ENCODE results near the gene MCRS1.
A peak's percentile ranks its signal among the peaks of the same experiment; 100 is the strongest.

The MCRS1 gene

GRCh38 chr12:49582201-49582600 lies 14.3 kb upstream of the MCRS1 start:
- DNase-seq: no peak

- peak; percentile 43 for DNase-seq
These were observed 12.9 kb upstream of the MCRS1 start for GRCh38 chr12:49580572-49581535.

DNA sequence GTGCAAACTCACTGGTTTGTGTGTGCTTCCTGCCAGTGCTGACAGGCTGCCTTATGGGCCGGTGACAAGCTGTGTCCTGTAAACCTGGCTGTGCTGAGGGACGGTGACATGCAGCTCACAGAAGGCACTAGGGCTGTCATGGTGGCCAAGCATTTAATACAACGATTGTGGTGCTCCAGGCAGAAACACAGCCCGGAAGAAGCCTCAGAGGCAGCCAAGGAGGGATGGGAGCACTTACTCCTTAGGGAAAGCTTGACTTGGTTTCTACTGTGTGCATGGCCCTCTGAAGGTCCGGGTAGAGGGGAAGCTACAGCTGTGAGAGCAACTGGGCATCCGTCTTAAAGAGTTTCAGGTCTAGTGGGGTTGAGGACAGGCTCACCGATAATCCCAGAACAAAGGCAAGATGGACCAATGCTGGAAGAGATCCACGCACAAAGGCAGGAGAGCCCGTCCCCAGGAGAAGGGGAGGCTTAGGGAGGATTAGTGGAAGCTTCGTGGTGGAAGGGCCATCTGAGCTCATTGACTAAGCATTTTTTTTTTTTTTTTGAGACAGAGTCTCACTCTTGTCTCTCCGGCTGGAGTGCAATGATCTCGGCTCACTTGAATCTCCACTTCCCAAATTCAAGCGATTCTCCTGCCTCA lies 10.7 kb upstream of the MCRS1 start:
- no peak for DNase-seq

DNA sequence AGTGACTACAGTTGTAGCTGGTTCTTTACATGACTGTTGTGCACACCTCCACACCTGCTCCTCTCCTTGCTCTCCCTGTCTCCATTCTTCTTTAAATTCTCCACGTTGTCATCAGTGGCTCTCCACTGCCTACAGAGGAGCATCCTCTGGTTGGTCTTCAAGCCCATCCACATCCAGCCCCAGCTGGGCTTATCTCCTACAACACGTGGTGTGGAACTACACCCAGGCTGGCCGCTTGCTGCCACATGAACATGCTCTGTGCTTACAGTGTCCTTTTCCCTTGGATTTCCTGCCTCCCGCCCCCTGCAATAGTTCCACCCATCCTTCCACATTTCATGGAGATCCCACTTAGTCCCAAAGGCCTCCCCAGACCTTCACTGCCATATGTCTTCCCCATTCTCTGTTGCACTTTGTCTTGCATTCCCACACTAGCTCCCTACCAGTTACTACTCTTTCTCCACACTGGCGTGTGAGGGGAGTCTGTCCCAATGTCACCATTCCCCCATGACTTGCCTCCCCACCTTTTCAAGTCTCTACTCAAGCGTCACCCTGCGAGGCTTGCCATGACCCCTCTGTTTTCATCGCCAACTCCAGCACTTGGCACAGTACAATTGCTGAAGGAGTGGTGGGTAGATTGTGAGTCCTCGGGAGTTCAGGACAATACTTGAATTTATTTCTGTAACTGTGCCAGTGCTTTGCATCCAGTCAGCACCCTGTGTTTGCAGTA lies 9.8 kb upstream of the MCRS1 start:
- no peak for DNase-seq

GRCh38 chr12:49568442-49569162 lies 660 bp upstream of the MCRS1 start:
- no peak for DNase-seq

GRCh38 chr12:49567302-49567610 lies 686 bp downstream of the MCRS1 start:
- no peak for DNase-seq

- no peak for DNase-seq
These were observed 1.6 kb downstream of the MCRS1 start for GRCh38 chr12:49566361-49566760.

- no peak for DNase-seq
These were observed 2.3 kb downstream of the MCRS1 start for GRCh38 chr12:49565406-49566265.

GRCh38 chr12:49564686-49565405 lies 3.1 kb downstream of the MCRS1 start:
- no peak for DNase-seq

DNA sequence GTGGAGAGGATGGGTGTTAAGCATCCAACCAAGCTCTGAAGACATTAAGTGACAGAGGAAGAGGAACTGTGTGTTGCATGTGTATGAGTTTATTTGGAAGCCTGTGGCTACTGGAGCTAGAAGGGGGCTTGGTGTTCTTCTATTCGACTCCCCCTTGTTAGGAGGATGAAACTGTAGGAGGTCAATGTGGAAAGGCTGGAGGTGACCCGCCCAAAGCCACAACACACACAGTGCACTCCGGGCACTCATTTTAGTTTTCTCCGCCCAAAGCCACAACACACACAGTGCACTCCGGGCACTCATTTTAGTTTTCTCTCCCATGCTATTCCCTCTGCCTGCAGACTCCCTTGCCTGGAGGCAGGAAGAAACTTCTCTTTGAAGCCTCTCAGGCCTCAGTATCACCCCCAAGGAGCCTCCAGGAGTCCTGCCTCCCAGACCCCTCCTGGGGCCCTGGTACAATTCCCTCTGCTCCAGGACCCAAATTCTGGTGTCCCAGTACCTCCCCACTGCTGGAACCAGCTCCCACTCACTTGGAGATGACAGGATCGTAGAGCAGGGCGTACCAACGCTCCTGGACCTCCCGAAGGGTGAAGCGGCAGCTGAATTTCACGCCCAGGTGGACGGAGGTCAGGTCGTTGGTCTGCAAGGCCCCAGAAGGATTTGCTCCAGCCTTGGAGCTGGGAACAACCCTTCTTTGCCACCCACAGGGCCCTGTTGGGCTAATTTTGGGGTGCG lies 3.8 kb downstream of the MCRS1 start:
- no peak for DNase-seq

DNA sequence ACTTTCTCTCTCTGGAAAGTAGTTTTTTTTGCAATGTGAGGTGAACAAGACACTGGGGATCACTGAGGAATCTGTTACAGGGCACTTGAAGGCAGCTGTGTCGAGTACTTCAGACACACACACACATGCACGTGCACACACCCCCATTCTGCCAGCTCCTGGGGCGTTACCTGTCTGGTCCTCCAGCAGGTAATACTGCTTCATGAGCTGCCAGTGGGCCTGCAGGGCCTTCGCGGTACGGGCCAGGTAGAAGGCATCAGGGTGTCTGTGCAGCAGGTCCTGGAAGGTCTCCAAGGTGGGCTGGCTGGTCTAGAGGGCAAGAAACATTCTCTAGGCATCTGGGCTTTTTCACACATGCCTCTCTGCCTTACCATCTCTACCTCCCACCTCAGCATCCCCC lies 5.1 kb downstream of the MCRS1 start:
- DNase-seq: no peak

DNA sequence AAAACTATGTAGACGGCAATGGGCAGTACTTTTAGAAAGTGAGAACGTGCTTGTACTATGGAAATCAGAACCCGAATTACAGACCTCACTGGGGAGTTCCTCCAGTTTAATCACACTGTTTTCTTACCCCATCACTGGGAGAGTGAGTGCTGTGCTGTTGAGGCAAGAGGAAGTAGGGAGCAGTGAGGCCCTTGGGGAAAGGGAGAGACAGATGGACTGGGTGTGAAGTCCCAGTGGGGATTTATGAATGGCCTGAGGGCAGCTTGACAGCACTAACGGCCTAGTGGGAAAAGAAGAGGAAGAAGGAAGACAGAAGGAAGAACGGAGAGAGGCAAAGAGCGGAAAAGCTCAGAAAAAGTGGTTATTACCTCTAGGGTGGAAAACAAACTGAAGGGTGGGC lies 5.7 kb downstream of the MCRS1 start:
- DNase-seq: no peak

- DNase-seq: no peak
These were observed 7.2 kb downstream of the MCRS1 start for GRCh38 chr12:49560695-49561094.

- DNase-seq: no peak
These were observed 8.8 kb downstream of the MCRS1 start for GRCh38 chr12:49559011-49559675.

- no peak for DNase-seq
These were observed 9.4 kb downstream of the MCRS1 start for GRCh38 chr12:49558526-49558925.

DNA sequence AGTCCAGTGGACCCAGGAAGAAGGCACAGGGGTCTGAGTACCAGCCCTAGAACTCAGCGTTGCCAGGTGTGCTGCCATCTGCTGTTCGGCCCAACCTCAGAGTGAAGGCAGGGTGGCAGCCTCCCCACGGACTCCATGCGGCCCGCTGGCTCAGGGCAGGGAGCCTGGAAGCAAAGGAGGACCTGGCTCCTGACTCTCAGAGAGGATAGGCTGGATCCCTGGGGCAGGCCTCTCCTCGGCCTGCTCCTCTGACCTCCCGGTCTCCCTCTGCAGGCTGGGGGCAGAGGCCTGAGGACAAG lies 10.1 kb downstream of the MCRS1 start:
- DNase-seq: no peak

DNA sequence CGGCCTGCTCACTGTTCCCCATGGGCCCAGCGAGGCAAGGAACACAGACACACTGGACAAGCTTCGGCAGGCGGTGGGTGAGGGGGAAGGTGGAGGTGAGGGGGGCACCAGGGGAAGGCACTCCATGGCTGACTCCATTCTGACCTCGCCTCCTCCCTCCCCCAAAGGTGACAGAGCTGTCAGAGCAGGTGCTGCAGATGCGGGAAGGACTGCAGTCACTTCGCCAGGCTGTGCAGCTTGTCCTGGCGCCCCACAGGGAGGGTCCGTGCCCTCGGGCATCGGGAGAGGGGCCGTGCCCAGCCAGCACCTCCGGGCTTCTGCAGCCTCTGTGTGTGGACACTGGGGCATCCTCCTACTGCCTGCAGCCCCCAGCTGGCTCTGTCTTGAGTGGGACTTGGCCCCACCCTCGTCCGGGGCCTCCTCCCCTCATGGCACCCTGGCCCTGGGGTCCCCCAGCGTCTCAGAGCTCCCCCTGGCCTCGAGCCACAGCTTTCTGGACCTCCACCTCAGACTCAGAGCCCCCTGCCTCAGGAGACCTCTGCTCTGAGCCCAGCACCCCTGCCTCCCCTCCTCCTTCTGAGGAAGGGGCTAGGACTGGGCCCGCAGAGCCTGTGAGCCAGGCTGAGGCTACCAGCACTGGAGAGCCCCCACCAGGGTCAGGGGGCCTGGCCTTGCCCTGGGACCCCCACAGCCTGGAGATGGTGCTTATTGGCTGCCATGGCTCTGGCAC lies 10.6 kb downstream of the MCRS1 start:
- no peak for DNase-seq

- no peak for DNase-seq
These were observed 11.4 kb downstream of the MCRS1 start for GRCh38 chr12:49556391-49557186.

All from stimulated activated CD4-positive, alpha-beta T cell treated with anti-CD3 and anti-CD28 coated beads, Interleukin-12 subunit alpha, Interleukin-12 subunit beta, amount 100 ng/mL, for 4 hours (primary cell).